ENCODE measurements around the gene CTSD.
"Not testable (repeated sequence)": the region's sequence is repeated elsewhere in the genome, so short reads cannot be mapped to it uniquely, and the experiment has no call there.

CTSD gene

GRCh38 chr11:1763796-1764661, at the start of gene CTSD:
Gene CTSD, minus strand, starts transcription at chr11:1763927. Its CDS starts 68 bp downstream, at chr11:1763859.
- peak; percentile 81 for DNase-seq (ENCODE audit: low read depth)

- not testable (repeated sequence) for DNase-seq (ENCODE audit: low read depth)
Observed at GRCh38 chr11:1813356-1813755, 49.6 kb upstream of the CTSD start.

- DNase-seq (ENCODE audit: low read depth) = no peak
Observed at GRCh38 chr11:1812801-1813200, 49.1 kb upstream of the CTSD start.

- no peak for DNase-seq (ENCODE audit: low read depth)
Observed at GRCh38 chr11:1812274-1812673, 48.5 kb upstream of the CTSD start.

GRCh38 chr11:1810761-1811160, 47.0 kb upstream of the CTSD start:
- DNase-seq (ENCODE audit: low read depth) = no peak

GRCh38 chr11:1807264-1807995, 43.7 kb upstream of the CTSD start:
- no peak for DNase-seq (ENCODE audit: low read depth)

GRCh38 chr11:1805525-1805924, 41.8 kb upstream of the CTSD start:
- DNase-seq (ENCODE audit: low read depth) = no peak

- DNase-seq (ENCODE audit: low read depth) = not testable (repeated sequence)
Observed at GRCh38 chr11:1803835-1804519, 40.2 kb upstream of the CTSD start.

GRCh38 chr11:1803246-1803645, 39.5 kb upstream of the CTSD start:
- DNase-seq (ENCODE audit: low read depth) = no peak

- DNase-seq (ENCODE audit: low read depth) = no peak
Observed at GRCh38 chr11:1797391-1798125, 33.8 kb upstream of the CTSD start.

- DNase-seq (ENCODE audit: low read depth) = no peak
Observed at GRCh38 chr11:1796413-1797011, 32.8 kb upstream of the CTSD start.

GRCh38 chr11:1793081-1793480, 29.4 kb upstream of the CTSD start:
- DNase-seq (ENCODE audit: low read depth) = peak; percentile 14

- DNase-seq (ENCODE audit: low read depth) = no peak
Observed at GRCh38 chr11:1792461-1792860, 28.7 kb upstream of the CTSD start.

GRCh38 chr11:1791912-1792311, 28.2 kb upstream of the CTSD start:
- DNase-seq (ENCODE audit: low read depth) = no peak

GRCh38 chr11:1786466-1786865, 22.7 kb upstream of the CTSD start:
- no peak for DNase-seq (ENCODE audit: low read depth)

GRCh38 chr11:1785749-1786413, 22.2 kb upstream of the CTSD start:
- DNase-seq (ENCODE audit: low read depth) = peak; percentile 30

GRCh38 chr11:1784761-1785650, 21.3 kb upstream of the CTSD start:
- DNase-seq (ENCODE audit: low read depth) = no peak

GRCh38 chr11:1783725-1784529, 20.2 kb upstream of the CTSD start:
- no peak for DNase-seq (ENCODE audit: low read depth)
